HK-2 (cell line): ENCODE data around the gene TARM1.
A peak's percentile ranks its signal among the peaks of the same experiment; 100 is the strongest.

Experiments used
- DNase-seq: peaks from one replicate; pipeline ENCODE4 v3.0.0-alpha.2; 2018; ENCODE audit not compliant: unreplicated experiment

The TARM1 gene

DNA sequence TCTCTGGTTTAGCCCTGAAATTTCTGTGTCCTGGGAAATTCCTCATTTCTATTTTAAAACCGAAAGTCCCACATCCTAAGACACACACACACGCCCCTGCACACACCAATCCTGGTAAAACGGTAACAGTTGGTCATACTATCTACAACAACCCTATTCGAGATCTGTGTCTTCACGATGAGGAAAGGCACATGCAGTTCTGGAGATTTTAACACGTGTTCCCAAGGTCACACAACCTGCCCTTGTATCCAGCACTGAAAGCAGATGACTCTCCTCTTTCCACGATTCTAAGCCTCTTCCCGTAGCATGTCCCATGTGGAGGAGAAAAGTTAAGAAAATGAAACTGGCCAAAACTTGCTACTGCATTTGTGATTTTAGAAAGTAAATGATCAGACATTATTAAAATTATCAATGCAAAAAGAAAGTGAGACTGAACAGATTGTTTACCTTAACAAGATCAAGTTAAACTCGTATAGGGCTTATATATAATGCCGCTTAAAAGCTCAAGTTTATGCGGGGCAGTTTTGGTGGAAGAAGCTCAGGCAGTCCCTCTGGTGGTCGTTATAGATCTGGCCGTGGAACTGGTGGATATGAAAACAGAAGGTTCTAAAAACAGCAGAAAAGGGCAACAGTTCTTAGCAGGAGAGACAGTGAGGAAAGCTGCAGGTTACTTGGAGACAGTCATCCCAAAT lies 50.1 kb downstream of the TARM1 start:
- DNase-seq, result no peak

DNA sequence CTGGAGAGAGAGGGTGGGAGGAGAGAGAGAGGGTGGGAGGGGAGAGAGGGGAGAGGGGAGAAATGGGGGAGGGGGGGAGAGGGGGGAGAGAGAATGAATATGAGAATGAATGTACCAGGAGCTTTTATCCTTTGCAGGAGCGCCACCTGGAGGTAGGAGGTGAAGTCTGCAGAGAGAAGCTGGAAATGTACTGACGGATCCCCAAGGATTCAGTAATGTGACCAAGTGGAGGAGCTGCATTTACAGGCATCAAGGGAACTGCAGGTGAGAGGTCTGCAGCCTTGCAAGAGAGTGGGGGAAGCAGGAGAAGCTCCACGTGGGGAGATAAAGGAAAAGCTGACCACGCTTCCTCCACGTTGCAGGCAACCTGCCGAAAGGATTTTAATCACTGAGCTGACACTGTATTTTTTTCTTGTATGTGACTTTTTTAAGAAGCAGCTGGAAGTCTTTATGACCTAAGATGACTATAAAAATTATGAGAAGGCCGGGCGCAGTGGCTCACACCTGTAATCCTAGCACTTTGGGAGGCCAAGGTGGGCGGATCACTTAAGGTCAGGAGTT lies 51.2 kb downstream of the TARM1 start:
- DNase-seq, result peak; percentile 59

DNA sequence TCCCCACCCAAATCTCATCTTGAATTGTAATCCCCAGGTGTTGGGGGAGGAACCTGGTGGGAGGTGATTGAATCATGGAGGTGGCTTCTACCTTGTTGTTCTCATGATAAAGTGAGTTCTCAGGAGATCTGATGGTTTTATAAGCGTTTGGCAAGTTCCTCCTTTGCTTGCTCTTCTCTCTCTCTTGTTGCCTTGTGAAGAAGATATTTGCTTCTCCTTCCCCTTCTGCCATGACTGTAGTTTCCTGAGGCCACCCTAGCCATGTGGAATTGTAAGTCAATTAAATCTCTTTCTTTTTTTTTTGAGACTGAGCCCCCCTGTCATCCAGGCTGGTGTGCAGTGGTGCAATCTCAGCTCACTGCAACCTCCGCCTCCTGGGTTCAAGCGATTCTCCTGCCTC lies 51.9 kb downstream of the TARM1 start:
- DNase-seq, result no peak

DNA sequence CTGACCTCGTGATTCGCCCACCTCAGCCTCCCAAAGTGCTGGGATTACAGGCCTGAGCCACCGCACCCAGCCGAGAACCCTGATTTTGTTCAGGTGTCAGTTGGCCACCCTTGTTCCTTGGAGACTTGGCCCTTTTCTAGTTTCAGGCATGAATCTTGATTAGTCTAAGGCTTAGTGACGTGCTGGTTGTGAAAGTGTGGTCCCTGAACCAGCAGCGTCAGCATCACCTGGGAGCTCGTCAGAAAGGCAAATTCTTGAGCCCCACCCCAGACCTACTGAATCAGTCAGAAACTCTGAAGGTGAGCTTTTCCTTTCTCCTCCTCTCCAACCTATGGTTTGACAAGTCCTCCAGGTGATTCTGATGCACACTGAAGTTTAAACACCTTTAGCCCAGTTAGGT lies 54.5 kb downstream of the TARM1 start:
- DNase-seq, result no peak

DNA sequence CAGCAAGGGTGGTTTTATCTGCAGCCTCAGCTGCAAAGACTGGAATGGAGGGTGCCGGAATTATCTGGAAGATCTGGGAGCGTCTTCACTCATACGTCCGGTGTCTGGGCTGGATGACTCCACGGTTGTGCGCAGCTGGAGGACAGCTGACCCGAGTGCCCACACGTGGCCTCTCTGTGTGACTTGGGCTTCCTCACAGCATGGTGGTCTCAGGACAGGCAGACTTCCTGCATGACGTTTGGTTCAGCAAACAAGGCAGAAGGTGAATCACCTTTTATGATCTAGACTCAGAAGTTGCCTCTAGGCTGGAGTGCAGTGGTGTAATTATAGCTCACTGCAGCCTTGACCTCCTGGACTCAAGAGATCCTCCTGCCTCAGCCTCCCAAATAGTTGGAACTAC lies 56.5 kb downstream of the TARM1 start:
- DNase-seq, result no peak

DNA sequence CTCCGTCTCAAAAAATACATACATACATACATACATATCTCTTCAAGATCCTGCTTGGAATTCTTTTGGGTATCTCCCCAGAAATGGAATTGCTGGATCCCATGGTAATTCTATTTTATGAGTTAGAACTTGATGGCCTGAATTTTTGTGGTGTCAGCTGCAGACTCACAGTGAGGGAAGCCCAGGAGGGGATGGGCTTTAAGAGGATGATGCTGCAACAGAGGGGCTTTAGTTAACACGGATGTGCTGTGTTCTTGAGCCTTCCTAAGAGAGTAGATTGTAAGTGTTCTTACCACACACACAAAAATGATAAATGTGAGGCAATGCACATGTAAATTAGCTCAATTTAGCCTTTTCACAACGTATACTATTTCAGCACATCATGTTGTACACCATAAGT lies 58.0 kb downstream of the TARM1 start:
- no peak for DNase-seq

DNA sequence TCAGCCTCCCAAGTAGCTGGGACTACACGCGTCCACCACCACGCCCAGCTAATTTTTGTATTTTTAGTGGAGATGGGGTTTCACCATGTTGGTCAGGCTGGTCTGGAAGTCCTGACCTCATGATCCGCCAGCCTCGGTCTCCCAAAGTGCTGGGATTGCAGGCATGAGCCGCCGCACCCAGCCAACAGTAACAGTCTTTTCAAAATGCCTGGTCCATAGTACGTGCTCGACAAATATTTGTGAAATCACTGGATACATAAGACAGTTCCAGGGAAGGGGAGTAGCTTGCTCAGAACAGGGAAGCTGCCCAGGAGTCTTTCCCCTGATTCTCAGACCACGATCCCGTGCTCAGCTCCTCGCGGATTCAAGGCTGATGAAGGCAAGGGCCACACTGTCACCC lies 59.2 kb downstream of the TARM1 start:
- DNase-seq, result no peak

DNA sequence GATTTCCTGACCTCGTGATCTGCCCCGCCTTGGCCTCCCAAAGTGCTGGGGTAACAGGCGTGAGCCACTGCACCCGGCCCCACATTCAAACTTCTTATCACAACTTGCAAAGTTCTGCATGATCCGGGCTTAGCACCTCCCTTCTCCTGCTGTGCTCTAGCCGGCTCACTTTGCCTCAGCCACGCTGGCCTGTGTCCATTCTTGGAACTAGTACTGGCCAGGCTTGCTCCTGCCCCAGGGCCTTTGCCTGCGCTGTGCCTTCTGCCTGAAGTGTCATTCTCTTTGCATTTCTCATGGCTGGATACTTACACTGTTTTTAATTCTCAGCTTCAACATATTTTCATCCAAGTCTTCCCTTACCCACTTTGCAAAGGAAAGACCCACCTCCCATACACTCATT lies 59.8 kb downstream of the TARM1 start:
- DNase-seq, result no peak
